HG02884 (cell line): ENCODE results near the gene ADAMTS6.
"Not testable (repeated sequence)": the region's sequence is repeated elsewhere in the genome, so short reads cannot be mapped to it uniquely, and the experiment has no call there.

Source experiments
- ATAC-seq: cut with Tn5 transposase; IDR thresholded peaks from one replicate; pipeline ENCODE4 v1.9.1; 2021; ENCODE audit warnings: mild to moderate bottlenecking, moderate library complexity; ENCODE audit not compliant: unreplicated experiment

The ADAMTS6 gene

GRCh38 chr5:65199993-65200675, 281.6 kb downstream of the ADAMTS6 start:
- ATAC-seq = no peak

DNA sequence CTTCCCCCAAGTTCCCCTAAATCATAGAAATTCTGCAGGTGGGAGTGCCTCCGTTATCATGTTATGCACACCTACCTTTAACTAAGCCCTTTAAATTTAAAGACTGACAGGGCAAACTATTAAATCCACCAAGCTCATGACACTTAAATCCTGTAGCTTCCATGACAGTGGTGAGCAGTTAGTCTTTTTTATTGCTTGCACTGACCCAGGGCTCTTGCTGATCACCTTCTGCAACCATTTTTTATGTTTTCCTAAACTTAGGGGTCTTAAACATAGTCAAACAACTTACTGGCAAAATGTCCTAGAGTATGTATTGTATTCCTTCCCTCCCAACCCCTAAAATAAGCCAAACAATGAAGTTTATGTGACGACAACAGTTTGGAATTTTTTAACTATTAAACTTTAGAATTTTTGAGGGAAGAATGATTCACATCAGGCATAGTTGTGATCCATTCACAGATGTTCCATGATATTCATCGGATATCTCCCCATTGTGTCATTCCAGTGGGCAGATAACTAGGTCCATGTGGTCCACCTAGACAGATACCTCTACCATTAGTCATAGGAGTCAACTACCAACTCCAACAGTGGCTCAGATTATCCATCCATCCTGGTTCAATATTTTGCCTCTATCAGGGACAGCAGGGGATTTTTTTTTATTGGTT, 283.1 kb downstream of the ADAMTS6 start:
- no peak for ATAC-seq

- no peak for ATAC-seq
Observed at GRCh38 chr5:65197531-65198455, 283.9 kb downstream of the ADAMTS6 start.

DNA sequence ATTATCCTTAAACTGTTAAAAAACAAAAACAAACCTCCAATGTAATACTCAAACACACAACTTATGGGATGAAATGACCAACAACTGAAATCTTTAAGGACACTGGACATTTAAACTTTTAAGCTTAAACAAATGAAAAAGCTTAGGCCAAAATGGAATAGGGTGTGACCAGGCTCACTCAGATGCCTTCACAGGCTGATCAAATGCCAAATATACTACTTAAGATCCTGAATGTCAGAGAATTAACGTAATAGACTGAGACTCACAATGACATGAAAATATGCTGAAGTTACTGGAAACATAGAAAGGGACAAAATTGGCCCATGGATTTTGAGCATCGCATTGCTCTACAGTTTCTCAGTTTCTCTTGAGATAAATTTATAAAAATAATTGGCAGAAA, 286.8 kb downstream of the ADAMTS6 start:
- ATAC-seq = no peak

DNA sequence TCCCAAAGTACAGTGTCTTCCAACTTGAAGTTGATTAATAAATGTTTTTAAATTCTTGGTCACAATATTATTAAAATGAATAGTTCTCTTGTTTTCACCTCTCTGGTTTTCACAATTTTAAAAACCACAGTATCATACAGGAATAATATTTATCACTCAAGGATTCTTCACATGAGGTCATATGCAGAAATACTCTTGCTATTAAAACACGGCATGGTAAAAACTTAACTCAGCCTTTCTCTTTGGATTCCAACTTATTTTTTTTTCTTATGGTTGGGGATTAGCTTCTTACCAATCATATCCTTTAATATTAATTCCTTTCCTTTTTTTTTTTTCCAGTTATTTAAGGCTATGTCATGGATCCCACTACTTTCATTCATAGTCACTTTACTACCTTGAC, 289.4 kb downstream of the ADAMTS6 start:
- no peak for ATAC-seq

GRCh38 chr5:65191554-65192135, 290.1 kb downstream of the ADAMTS6 start:
- no peak for ATAC-seq

GRCh38 chr5:65190328-65191053, 291.2 kb downstream of the ADAMTS6 start:
- ATAC-seq = peak; percentile 86

DNA sequence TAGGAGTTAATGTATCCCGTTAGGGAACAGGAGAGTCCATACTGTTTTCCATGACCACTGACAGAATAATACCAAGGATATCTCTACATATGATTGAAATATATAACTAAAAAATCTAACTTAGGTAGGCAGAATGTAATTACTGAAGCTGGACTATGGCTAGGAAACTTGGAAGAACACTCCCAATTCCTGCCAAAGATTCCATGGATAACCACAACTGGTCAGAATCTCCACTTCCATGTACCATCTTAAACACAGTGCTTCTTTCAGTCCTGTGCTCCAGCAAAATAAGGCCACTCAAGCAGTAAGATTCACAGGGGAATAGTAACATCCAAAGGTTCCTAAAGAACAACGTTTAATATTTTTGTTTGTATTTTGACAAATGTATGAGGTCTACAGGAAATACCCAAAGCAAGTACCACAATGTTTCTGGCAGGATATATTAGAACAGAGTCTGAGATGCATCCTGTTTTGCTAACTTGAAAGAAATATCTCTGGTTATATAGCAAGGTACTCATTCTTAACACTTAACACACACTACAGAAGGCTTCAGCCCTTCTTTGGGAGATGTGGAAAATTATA, 295.0 kb downstream of the ADAMTS6 start:
- no peak for ATAC-seq

DNA sequence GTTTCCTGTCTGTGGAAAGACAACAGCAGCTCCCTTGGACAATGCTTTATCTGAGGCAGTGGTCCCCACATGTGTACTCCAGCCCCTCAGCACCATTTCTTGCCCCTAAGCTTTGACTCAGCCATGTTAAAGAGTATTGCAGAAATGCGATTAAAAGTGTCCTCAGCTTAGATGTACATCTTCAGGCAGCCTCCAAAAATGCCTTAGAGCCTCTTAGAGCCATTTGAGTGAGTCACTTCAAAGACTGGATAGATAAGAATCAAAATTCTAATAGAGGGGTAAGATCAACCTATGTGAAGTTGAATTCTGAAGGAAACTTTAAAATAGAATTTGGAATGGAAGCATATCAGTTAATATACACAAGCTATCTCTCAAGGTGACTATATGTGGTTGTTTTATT, 296.3 kb downstream of the ADAMTS6 start:
- no peak for ATAC-seq

- no peak for ATAC-seq
Observed at GRCh38 chr5:65184780-65185179, 296.9 kb downstream of the ADAMTS6 start.

- ATAC-seq = not testable (repeated sequence)
Observed at GRCh38 chr5:65174231-65174630, 307.5 kb downstream of the ADAMTS6 start.

GRCh38 chr5:65173130-65173525, 308.6 kb downstream of the ADAMTS6 start:
- ATAC-seq = no peak

GRCh38 chr5:65172486-65173129, 309.1 kb downstream of the ADAMTS6 start:
- peak; percentile 99 for ATAC-seq

DNA sequence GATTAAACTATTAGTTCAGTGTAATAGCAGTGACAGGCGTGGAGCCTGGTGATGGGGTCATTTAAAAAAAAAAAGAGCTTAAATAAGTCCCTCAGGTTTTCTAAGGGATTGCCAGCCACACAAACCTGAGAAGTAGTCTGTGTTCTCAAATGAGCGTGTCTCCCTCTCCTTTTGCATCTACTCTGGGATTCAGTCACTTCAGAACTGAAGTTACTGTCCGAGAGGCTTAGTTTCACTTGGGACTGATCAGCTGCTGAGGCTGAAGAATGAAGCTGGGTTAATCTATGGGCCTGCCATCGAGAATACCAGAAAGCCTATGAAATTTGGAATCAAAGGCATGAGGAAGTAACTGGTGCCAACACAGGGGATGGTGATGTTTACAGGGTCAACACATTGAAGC, 310.1 kb downstream of the ADAMTS6 start:
- ATAC-seq = no peak

DNA sequence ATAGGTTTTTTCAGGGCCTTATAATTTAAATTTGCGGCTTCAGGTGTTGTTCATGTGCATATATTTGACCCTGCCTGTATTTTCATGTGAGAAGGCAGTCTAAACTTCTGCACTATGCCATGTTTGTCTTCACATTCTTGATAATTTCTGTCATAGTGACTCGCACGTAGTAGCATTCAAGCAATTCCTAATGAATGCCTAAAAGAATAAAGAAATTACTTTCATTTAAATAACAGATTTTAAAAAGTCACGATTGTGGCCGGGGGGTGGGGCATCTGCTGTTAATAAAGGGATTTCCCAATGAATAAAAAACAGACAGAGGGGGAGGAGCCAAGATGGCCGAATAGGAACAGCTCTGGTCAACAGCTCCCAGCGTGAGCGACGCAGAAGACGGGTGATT, 318.0 kb downstream of the ADAMTS6 start:
- ATAC-seq = no peak

GRCh38 chr5:65161655-65162054, 320.1 kb downstream of the ADAMTS6 start:
- no peak for ATAC-seq

DNA sequence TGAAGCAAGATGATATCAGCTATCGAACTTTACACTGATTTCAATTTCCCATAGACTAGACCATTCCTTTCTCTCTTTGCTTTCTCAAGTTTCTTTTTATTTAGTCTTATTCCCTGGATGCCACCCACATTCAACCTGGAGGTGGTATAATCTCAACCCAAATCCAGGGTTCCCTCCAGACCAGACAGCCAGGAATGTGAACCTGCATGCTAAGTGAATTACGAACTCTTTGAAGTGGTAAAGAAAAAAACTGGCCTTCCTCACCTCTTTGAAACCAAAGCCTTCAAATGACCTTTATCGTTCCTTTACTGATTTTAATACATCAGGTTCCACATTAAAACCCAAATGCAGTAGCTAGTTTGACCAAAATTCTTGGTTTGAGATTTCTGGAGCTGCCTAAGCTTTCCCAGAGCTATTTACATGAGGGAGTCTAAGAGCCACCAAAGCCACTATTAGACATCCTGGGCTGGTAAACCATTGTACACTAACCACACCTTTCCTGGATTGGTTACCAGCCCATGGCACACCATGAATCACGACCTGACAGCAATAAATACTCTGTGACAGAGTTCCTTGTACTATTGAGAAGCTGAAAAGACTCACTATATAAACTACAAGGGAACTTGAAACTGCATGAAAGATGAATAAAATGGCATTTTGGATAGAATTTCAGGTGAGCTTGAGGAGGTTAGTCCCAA, 323.7 kb downstream of the ADAMTS6 start:
- ATAC-seq = no peak

GRCh38 chr5:65156933-65157332, 324.8 kb downstream of the ADAMTS6 start:
- ATAC-seq = no peak

GRCh38 chr5:65152131-65152530, 329.6 kb downstream of the ADAMTS6 start:
- ATAC-seq = no peak
